ENCODE measurements around the gene EMP3. TPM values are rescaled to one million over a fixed set of nuclear protein-coding genes. Genes with fewer than 3 reads are reported as not detected.

EMP3 gene
- total RNA-seq, 1 donor from 2014 or later, result 10.0 TPM

DNA sequence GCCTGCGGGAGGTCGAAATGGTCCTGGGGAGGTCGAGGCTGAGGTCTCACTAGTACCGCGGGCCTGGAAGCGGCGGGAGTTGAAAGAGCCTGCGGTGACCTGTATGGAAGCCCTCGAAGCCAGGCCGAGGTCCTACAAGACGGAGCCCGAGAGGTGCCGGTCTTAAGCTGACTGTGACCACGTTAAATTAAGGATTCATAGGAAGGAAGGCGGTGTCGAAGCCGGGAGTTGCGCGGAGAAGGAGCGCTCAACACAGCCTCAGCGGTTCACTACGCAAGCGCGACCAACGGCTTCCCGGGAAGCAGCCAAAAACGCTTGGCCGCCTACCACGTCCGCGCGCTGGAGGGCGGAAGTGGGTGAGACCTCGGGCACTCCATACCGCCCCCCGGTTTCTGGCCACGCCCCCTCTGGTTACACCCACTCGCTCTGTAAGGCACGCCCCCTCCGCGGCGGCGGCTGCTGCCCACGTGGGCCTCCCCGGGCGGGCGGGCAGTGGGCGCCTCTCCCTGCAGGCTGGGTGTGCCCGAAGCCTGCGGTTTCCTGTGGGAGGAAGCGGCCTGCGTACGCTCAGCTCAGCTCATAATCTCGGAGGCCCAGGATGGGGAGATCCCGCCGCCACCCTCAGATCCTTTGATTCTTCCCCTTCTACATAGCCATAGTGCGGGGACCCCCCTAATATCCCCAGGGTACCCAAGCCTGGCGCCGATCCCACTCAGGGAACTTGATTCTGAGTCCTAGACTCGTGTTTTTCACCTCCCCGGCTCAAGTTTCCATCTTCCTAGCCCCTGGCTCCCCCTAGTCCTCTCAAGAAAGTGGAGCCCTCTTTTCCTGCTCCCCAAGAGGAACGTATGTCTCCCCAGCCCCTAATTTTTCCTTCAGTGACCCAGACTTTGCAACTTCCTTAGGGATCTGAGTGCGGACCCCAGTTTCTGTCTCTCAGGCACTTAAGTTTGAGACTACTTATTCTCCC lies 3.4 kb upstream of the EMP3 start:
- peaks cover 5% of the 10 kb centered on the region for H3K27me3 Mint-ChIP-seq (ENCODE audit: unreplicated experiment)
- peaks cover 28% of the 10 kb centered on the region for H3K4me1 Mint-ChIP-seq (ENCODE audit: unreplicated experiment)
- no peak for TF ChIP-seq CTCF (IDR thresholded peaks at IDR 0.05; ENCODE audit: unreplicated experiment)
- H3K36me3 Mint-ChIP-seq (ENCODE audit: low read depth, unreplicated experiment), result no peaks in the 10 kb centered on the region
- H3K9me3 Mint-ChIP-seq (ENCODE audit: unreplicated experiment), result no peaks in the 10 kb centered on the region
- peak; percentile 99 for DNase-seq (ENCODE audit: low spot score)
- H3K27ac Mint-ChIP-seq (ENCODE audit: unreplicated experiment), result peak overlapping the region; percentile 97
- peak overlapping the region; percentile 90 for H3K4me3 Mint-ChIP-seq (ENCODE audit: unreplicated experiment)

DNA sequence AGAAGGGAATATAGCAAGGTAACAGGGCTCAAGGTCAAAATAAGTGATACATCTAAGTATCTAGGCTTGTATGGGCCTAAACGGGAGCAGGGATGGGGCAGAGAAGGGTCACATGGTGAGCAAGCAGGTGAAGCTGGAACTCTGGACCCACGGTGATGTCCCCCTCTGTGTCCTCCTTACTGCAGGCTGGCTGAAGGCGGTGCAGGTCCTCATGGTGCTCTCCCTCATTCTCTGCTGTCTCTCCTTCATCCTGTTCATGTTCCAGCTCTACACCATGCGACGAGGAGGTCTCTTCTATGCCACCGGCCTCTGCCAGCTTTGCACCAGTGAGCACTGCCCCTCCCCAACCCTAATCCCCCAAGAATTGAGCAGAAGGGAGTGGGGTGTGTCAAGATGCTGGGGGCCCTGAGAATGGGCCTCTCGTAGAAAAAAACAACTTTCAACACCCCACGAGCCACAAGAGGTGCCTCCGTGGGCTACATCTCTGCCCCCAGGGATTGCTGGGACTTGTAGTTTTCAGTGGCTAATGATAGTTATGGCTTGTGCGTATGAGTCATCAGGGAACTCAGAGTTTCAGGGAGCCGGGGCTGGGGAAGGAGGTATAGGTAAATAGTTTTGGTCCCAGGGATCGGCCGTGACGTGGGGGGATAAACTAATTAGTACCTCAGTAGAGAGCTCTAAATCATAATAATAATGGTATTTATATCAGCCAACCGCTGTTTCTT lies 4.0 kb downstream of the EMP3 start:
- Mint-ChIP-seq H3K27ac (ENCODE audit: unreplicated experiment) (peak overlapping the region; percentile 50), H3K4me1 (ENCODE audit: unreplicated experiment) (peaks cover 28% of the 10 kb centered on the region), H3K27me3 (ENCODE audit: unreplicated experiment) (peaks cover 8% of the 10 kb centered on the region), H3K4me3 (ENCODE audit: unreplicated experiment) (peak overlapping the region; percentile 91), H3K9me3 (ENCODE audit: unreplicated experiment) (no peaks in the 10 kb centered on the region), H3K36me3 (ENCODE audit: low read depth, unreplicated experiment) (no peaks in the 10 kb centered on the region)
- TF ChIP-seq CTCF (IDR thresholded peaks at IDR 0.05; ENCODE audit: unreplicated experiment), result no peak
- no peak for DNase-seq (ENCODE audit: low spot score)

DNA sequence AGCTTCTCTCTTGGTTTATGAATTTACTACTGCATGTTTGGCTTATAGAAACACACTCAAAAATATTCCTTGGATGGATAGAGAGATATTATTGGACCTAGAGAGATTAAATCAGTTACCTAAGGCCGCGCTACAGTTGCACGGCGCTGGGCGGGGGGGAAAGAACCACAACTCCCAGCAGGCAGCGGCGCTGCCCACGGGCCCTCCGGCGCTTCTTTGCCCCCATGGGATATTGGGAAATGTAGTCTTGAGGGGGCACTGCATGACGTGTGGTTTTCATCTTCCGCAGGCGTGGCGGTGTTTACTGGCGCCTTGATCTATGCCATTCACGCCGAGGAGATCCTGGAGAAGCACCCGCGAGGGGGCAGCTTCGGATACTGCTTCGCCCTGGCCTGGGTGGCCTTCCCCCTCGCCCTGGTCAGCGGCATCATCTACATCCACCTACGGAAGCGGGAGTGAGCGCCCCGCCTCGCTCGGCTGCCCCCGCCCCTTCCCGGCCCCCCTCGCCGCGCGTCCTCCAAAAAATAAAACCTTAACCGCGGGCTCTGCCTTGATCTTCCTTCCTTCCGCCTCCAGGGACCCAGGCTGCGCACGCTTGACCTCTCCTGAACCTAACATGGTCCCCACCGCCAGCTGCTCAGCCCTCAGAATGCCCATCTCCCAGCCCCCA lies 4.8 kb downstream of the EMP3 start:
- peak overlapping the region; percentile 88 for H3K27ac Mint-ChIP-seq (ENCODE audit: unreplicated experiment)
- H3K4me1 Mint-ChIP-seq (ENCODE audit: unreplicated experiment), result peaks cover 24% of the 10 kb centered on the region
- H3K9me3 Mint-ChIP-seq (ENCODE audit: unreplicated experiment), result no peaks in the 10 kb centered on the region
- no peak for TF ChIP-seq CTCF (IDR thresholded peaks at IDR 0.05; ENCODE audit: unreplicated experiment)
- no peaks in the 10 kb centered on the region for H3K36me3 Mint-ChIP-seq (ENCODE audit: low read depth, unreplicated experiment)
- DNase-seq (ENCODE audit: low spot score), result peak; percentile 77
- peak overlapping the region; percentile 91 for H3K4me3 Mint-ChIP-seq (ENCODE audit: unreplicated experiment)
- peaks cover 8% of the 10 kb centered on the region for H3K27me3 Mint-ChIP-seq (ENCODE audit: unreplicated experiment)

- Mint-ChIP-seq H3K9me3 (ENCODE audit: unreplicated experiment) (no peaks in the 10 kb centered on the region), H3K4me3 (ENCODE audit: unreplicated experiment) (peak overlapping the region; percentile 92), H3K36me3 (ENCODE audit: low read depth, unreplicated experiment) (no peaks in the 10 kb centered on the region), H3K4me1 (ENCODE audit: unreplicated experiment) (peaks cover 20% of the 10 kb centered on the region), H3K27ac (ENCODE audit: unreplicated experiment) (no peak overlapping the region), H3K27me3 (ENCODE audit: unreplicated experiment) (peaks cover 7% of the 10 kb centered on the region)
- no peak for TF ChIP-seq CTCF (IDR thresholded peaks at IDR 0.05; ENCODE audit: unreplicated experiment)
- no peak for DNase-seq (ENCODE audit: low spot score)
These were observed 7.0 kb downstream of the EMP3 start for GRCh38 chr19:48332351-48332661.
